Mucosa of descending colon (tissue), 3 donors: ENCODE data around the gene PIM2. TPM values are rescaled to one million over a fixed set of nuclear protein-coding genes. Genes with fewer than 3 reads are reported as not detected.

ENCODE experiments used
- ATAC-seq: fragments of 200-7000 bp; cut with Tn5 transposase; one replicate; pipeline ENCODE4 v1.9.1; 2020; ENCODE audit warnings: mild to moderate bottlenecking, moderate library complexity
- DNase-seq, 3 donors: peaks; one replicate each; pipeline ENCODE4 v3.0.0-alpha.2; 2020
- H3K36me3 ChIP-seq: fragments of 200-600 bp; one replicate; pipeline ENCODE4 v1.8.0; 2021; ENCODE audit warnings: low read depth, mild to moderate bottlenecking
- H3K4me1 ChIP-seq: fragments of 200-600 bp; one replicate; pipeline ENCODE4 v1.8.0; 2021; ENCODE audit warnings: low read depth, mild to moderate bottlenecking
- H3K4me3 ChIP-seq: fragments of 200-600 bp; one replicate; pipeline ENCODE4 v1.8.0; 2021; ENCODE audit warnings: mild to moderate bottlenecking
- H3K9me3 ChIP-seq: fragments of 200-600 bp; one replicate; pipeline ENCODE4 v1.8.0; 2021; ENCODE audit warnings: mild to moderate bottlenecking
- intact Hi-C, 2 donors: fragments of 100-400 bp; cut with DNase I in 1 of 2; cut with micrococcal nuclease in 1 of 2; formaldehyde crosslinking; loops; one replicate each; pipeline versions ENCODE4 v1.11.0 to v1.11.1; 2022; cut with DNase I, micrococcal nuclease
- total RNA-seq, 3 donors: library from RNA; stranded (reverse); fragmentation: NEBNext Ultra II Directional in 2 of 3; extraction: Animal tissue kit (Norgen Biotek cat#: 25700) in 2 of 3; gene quantifications; one replicate each; pipeline versions ENCODE4 v1.2.1 to v1.2.4, GENCODE V29; 2021 to 2023
- TF ChIP-seq, protein P1 (sequence below): fragments of 200-600 bp; IDR thresholded peaks from one replicate; pipeline ENCODE4 v1.8.0; 2022; ENCODE audit warnings: antibody characterized with exemption, mild to moderate bottlenecking
- donor health status: DM: no; HTN: no; CAD: no; lungs with moderate emphysema.
- donor health status: DM: no; HTN: no; CAD: no.
- donor health status: DM: no; HTN: yes; CAD: no.

PIM2 gene
- total RNA-seq, 3 donors from 2014 or later = 10.5 to 30.0 (median 20.5) TPM

DNA sequence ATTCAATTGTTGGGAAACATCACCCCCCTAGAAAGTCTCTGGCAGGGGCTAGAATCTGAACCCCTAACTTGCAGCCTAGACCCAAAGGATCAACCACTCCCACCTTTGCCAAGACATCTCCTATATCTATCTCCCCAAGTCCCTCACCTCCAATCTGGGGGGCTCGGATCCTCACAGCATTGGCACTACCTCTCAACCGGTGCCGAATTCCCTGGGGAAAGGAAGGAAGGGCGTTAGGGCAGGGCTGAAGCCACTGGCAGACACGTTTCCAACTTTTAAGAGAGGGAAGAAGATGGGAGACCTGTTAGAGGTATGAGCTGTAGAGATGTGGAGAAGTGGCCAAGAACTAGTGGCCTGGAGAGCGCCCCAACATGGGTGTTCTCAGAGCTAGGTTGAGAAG is 23.9 kb downstream of the PIM2 start:
- TF ChIP-seq, protein P1, sequence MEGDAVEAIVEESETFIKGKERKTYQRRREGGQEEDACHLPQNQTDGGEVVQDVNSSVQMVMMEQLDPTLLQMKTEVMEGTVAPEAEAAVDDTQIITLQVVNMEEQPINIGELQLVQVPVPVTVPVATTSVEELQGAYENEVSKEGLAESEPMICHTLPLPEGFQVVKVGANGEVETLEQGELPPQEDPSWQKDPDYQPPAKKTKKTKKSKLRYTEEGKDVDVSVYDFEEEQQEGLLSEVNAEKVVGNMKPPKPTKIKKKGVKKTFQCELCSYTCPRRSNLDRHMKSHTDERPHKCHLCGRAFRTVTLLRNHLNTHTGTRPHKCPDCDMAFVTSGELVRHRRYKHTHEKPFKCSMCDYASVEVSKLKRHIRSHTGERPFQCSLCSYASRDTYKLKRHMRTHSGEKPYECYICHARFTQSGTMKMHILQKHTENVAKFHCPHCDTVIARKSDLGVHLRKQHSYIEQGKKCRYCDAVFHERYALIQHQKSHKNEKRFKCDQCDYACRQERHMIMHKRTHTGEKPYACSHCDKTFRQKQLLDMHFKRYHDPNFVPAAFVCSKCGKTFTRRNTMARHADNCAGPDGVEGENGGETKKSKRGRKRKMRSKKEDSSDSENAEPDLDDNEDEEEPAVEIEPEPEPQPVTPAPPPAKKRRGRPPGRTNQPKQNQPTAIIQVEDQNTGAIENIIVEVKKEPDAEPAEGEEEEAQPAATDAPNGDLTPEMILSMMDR = no peak
- peaks cover 7% of the 10 kb centered on the region for H3K4me1 ChIP-seq
- H3K4me3 ChIP-seq = no peak overlapping the region
- DNase-seq (no peak), ATAC-seq (no peak)
- H3K9me3 ChIP-seq = no peaks in the 10 kb centered on the region
- intact Hi-C loops = no loop called here
- H3K36me3 ChIP-seq = no peaks in the 10 kb centered on the region

DNA sequence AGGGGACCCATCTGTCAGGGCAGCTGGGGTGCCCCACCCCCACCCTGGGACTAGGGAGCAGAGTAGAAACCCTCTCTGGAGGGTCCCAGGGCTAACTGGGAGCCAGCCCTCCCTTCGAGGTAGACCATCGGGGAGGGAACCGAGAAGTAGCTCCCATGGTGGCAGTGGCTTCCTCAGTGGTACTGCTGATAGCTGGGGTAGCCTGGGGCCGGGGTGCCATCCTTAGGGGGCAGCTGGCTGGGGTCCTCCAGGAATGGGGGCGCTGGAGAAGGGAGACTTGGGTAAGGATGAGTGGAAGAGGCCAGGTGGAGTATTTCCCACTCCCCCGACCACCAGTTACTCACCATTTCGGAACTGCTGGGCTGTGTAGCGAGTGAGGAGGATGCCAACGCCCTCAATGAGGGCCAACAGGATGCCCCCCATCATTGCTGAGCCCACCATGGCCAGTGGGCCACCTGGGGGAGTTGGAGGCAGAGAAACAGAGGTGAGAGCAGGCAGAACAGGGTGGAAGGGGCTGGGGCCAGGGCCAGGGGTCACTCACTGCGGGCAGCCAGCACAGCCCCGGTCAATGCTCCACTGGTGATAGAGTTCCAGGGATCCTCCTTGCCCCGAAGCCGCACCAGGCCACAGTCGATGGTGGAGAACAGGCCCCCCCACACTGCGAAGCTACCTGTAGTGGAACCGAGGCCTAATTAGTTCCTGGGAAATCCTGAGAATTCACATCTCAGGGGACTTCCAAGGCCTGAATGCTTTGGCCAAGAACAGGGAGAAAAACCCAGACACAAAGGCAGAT is 25.1 kb downstream of the PIM2 start:
- Histone ChIP-seq H3K36me3 (no peaks in the 10 kb centered on the region), H3K4me1 (peaks cover 5% of the 10 kb centered on the region), H3K9me3 (no peaks in the 10 kb centered on the region), H3K4me3 (no peak overlapping the region)
- ATAC-seq (no peak), DNase-seq (no peak)
- intact Hi-C loops = no loop called here
- TF ChIP-seq, protein P1 = no peak

DNA sequence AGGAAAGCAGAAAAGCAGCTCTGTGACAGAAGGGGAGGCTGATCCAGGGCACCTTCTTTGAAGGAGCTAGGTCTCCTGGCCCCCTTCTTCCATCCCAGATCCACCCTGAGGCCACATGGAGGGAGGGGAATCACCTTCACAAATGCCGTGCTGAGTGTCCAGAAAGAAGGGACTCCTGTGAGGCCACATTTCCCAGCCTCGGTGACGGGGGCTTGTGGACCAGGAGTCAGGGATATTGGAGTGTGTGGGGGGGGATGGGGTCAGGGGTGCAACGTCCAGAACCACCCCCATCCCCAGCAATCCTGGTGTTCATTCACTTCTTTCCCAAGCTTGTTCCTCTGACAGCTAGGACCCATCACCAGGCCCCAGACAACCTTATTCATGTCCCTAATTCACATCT is 25.9 kb downstream of the PIM2 start:
- intact Hi-C loops = no loop called here
- Histone ChIP-seq H3K36me3 (no peaks in the 10 kb centered on the region), H3K4me1 (peaks cover 4% of the 10 kb centered on the region), H3K4me3 (no peak overlapping the region), H3K9me3 (no peaks in the 10 kb centered on the region)
- TF ChIP-seq, protein P1 = no peak
- no peak for ATAC-seq
- DNase-seq = no peak

DNA sequence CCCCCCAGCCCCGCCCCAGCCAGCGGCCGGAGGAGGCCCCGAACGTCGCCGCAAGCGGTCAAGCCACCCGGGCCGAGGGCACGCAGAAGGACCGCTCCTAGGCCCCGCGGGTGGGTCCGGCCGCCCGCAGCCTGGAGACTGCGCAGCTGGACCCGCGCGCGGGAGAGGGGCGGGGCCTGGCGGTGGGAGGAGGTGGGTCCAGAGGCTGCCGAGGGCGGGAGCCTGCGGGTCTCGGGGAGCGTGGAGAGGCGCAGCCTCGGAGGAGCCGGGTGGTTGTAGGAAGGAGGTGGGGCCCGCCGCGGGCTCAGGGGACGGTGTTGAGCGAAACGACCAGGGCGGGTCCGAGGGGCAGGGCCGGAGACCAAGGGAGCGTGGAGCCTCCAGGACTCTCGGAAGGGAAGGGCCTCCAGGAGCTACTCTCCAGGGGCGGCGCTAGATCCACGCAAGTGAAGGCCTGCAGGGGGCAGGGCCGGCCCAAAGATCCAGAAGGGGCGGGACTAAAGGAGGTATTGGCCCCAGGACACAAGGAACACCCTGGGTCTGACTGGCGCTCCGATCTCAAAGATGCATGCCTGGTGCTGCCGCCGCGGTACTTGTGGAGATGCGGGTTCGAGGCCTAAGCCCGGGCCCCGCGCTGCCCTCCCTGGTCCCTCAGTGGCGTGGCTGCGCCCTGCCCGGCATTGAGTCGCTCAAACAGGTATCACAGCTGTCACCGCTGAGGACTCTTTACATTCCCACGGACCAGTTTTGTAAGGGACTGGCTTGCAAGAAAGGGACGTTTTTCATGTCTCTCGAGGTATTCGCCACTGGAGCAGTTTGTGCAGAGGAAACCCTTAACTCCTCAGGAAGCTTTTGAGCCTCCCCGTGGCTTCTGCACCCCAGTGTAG is 27.2 kb downstream of the PIM2 start:
- peak; percentile 89 to 92 (median 91) for DNase-seq
- peak overlapping the region; percentile 24 for H3K4me3 ChIP-seq
- TF ChIP-seq, protein P1 = peak; percentile 20
- intact Hi-C loops = no loop called here
- ATAC-seq = peak; percentile 94
- no peaks in the 10 kb centered on the region for H3K36me3 ChIP-seq
- H3K4me1 ChIP-seq = peaks cover 4% of the 10 kb centered on the region
- no peaks in the 10 kb centered on the region for H3K9me3 ChIP-seq

DNA sequence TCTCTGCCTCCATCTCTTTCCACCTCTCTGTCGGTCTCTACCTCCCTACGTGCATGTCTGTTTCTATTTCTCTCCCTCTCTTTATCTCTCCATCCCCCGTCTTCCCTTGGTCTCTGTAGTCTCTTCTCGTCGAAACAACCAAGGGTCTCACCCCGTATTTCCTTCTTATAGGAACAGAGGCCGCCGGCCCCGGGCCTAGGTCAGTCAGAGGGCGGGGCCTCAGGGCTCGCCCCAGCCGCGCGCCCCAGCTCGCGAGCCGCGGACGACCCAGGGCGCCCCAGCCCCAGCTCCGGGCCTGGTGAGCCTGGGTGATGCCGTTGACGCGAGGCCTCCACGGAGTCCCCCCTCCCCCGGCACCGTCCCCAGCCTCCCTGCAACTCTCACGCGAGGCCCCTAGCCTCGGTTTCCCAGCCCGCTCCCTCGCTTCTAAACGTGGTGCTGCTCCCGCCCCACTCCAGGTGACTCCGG is 27.9 kb downstream of the PIM2 start:
- no peaks in the 10 kb centered on the region for H3K4me1 ChIP-seq

More for the DNA sequence above, 27.9 kb downstream of the PIM2 start:
- intact Hi-C loops = no loop called here
- TF ChIP-seq, protein P1 = no peak
- DNase-seq (peak in 1 of 3 donors; percentile 21), ATAC-seq (peak; percentile 59)
- Histone ChIP-seq H3K36me3 (no peaks in the 10 kb centered on the region), H3K9me3 (no peaks in the 10 kb centered on the region), H3K4me3 (peak overlapping the region; percentile 24)
